ENCODE measurements around the gene CST3. TPM values are rescaled to one million over a fixed set of nuclear protein-coding genes. Genes with fewer than 3 reads are reported as not detected.
A peak's percentile ranks its signal among the peaks of the same experiment; 100 is the strongest.

CST3 gene
- total RNA-seq, 1 experiment from 2014 or later: 181 TPM

DNA sequence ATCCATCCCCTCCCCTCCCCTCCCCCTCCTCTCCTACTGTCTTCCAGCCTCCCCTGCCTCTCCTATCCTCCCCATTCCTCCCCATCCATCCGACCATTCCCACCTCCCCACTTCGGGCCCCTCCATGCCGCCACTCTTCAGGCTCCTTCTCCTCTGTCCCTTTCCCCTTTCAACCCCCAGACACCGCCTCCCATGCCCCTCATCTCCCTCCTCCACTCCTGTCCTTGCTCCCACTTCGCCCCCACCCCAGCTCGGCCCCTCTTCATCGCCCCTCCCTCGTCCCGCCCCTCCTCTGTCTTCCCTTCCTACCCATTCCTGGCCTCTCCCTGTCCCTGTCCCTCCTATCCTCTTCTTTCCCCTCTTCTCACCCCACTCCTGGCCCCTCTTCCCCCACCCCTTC, 554 bp upstream of the CST3 start:
- H3K27ac ChIP-seq (ENCODE audit: low read depth, low read length): no peak overlapping the region
- no peak for DNase-seq (ENCODE audit: low read depth, low spot score)
- H3K9me2 ChIP-seq (ENCODE audit: insufficient read depth): no peaks in the 10 kb centered on the region
- H2AFZ ChIP-seq (ENCODE audit: low read depth, low read length, poor library complexity, severe bottlenecking): no peak overlapping the region
- no peak for ATAC-seq
- ChIA-PET RAD21 (ENCODE audit: low non-redundant PET in 1 of 2, low total read pairs in 2 of 2, uncharacterized antibody in 2 of 2, unreplicated experiment in 2 of 2) (no interaction called here), POLR2A (interaction anchor here (1.4 kb wide), 1 partner anchor 9 kb away, joined by 5 read pairs; no protein-coding TSS in a partner anchor), CTCF (no interaction called here)
- intact Hi-C loops (cut with micrococcal nuclease): loop anchor here (10.0 kb wide), 1 partner anchor 1556 kb away; the partner anchor contains the start of gene ENTPD6
- peaks cover 29 to 41% of the 10 kb centered on the region in 2 experiments for H3K4me1 ChIP-seq (ENCODE audit: control insufficient read depth in 1 of 2, insufficient read depth in 2 of 2, low read length in 2 of 2)
- H3K36me3 ChIP-seq (ENCODE audit: control insufficient read depth in 1 of 2, insufficient read depth in 2 of 2, low read length in 2 of 2): peaks cover 5% of the 10 kb centered on the region in 2 experiments; a peak in 2 of 4 replicates
- no peaks in the 10 kb centered on the region for H3K9me3 ChIP-seq (ENCODE audit: control insufficient read depth in 1 of 2, insufficient read depth in 1 of 2, low read depth in 1 of 2, low read length in 2 of 2)
- no peaks in the 10 kb centered on the region for H3K27me3 ChIP-seq (ENCODE audit: insufficient read depth, low read length)
- no peak overlapping the region for H3K4me3 ChIP-seq (replicated peaks in 1 of 2; ENCODE audit: low read depth in 1 of 2, low read length in 2 of 2)
- peaks cover 21% of the 10 kb centered on the region for H3K79me2 ChIP-seq (ENCODE audit: insufficient read depth, low read length)
- H3K9ac ChIP-seq (ENCODE audit: low read length): no peak overlapping the region
- TF ChIP-seq RAD21 (IDR thresholded peaks at IDR 0.05; ENCODE audit: low read depth): no peak
- no peak for TF ChIP-seq EZH2 (IDR thresholded peaks at IDR 0.05)
- TF ChIP-seq TCF7L2 (IDR thresholded peaks at IDR 0.05; ENCODE audit: borderline replicate concordance, extremely low read depth, insufficient read depth, insufficient read length): no peak
- no peak for TF ChIP-seq YY1 (IDR thresholded peaks at IDR 0.05; ENCODE audit: extremely low read depth, insufficient replicate concordance, low read depth, low read length)
- no peak for TF ChIP-seq ZNF274 (IDR thresholded peaks at IDR 0.05; ENCODE audit: low read depth, low read length)
- TF ChIP-seq CBX3 (IDR thresholded peaks at IDR 0.05; ENCODE audit: low read depth): no peak
- TF ChIP-seq ELF1 (IDR thresholded peaks at IDR 0.05; ENCODE audit: borderline replicate concordance, low read depth): no peak
- peak overlapping the region; percentile 0; the same call in 1 of the 2 replicates for H3K4me2 ChIP-seq (ENCODE audit: low read length)
- H4K20me1 ChIP-seq (ENCODE audit: insufficient read depth): no peaks in the 10 kb centered on the region
- BruUV-seq (replicated peaks): no TSS peak

DNA sequence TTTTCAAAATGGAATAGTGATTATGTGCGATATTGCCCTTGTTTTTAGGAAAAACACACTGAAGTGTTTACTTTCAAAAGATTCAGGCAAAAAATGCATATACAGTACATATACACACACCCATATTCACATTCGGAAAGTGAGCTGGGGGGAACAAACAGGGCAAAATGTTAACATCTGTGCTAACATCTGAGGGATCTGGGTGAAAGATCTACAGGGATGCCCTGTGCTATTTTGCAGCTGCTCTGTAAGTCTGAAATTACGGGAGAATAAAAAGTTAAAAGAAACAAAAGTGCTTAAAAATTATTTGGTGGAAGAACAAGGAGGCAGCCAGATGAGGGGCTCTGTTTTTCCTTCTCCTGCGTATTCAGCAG, 860 bp downstream of the CST3 start:
- H3K9me3 ChIP-seq (ENCODE audit: control insufficient read depth in 1 of 2, insufficient read depth in 1 of 2, low read depth in 1 of 2, low read length in 2 of 2): no peaks in the 10 kb centered on the region
- TF ChIP-seq EGR1 (IDR thresholded peaks at IDR 0.05; ENCODE audit: low read depth) (no peak), TCF7L2 (IDR thresholded peaks at IDR 0.05; ENCODE audit: borderline replicate concordance, extremely low read depth, insufficient read depth, insufficient read length) (no peak), ELF1 (IDR thresholded peaks at IDR 0.05; ENCODE audit: borderline replicate concordance, low read depth) (no peak), JUND (IDR thresholded peaks at IDR 0.05) (no peak), RAD21 (IDR thresholded peaks at IDR 0.05; ENCODE audit: low read depth) (no peak), CBX3 (IDR thresholded peaks at IDR 0.05; ENCODE audit: low read depth) (no peak)
- TF ChIP-seq, protein P1, sequence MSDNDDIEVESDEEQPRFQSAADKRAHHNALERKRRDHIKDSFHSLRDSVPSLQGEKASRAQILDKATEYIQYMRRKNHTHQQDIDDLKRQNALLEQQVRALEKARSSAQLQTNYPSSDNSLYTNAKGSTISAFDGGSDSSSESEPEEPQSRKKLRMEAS (IDR thresholded peaks at IDR 0.05): no peak
- TF ChIP-seq, protein P2, sequence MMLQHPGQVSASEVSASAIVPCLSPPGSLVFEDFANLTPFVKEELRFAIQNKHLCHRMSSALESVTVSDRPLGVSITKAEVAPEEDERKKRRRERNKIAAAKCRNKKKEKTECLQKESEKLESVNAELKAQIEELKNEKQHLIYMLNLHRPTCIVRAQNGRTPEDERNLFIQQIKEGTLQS (IDR thresholded peaks at IDR 0.05): no peak
- TF ChIP-seq, protein P3, sequence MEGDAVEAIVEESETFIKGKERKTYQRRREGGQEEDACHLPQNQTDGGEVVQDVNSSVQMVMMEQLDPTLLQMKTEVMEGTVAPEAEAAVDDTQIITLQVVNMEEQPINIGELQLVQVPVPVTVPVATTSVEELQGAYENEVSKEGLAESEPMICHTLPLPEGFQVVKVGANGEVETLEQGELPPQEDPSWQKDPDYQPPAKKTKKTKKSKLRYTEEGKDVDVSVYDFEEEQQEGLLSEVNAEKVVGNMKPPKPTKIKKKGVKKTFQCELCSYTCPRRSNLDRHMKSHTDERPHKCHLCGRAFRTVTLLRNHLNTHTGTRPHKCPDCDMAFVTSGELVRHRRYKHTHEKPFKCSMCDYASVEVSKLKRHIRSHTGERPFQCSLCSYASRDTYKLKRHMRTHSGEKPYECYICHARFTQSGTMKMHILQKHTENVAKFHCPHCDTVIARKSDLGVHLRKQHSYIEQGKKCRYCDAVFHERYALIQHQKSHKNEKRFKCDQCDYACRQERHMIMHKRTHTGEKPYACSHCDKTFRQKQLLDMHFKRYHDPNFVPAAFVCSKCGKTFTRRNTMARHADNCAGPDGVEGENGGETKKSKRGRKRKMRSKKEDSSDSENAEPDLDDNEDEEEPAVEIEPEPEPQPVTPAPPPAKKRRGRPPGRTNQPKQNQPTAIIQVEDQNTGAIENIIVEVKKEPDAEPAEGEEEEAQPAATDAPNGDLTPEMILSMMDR (IDR thresholded peaks at IDR 0.05 in 2 of 3, conservative IDR thresholded peaks at IDR 0.05 in 1 of 3; ENCODE audit: borderline replicate concordance in 1 of 3, insufficient read depth in 1 of 3, low read depth in 2 of 3, low read length in 2 of 3): no peak
- peak overlapping the region; percentile 77 to 91 for H3K4me3 ChIP-seq (replicated peaks in 1 of 2; ENCODE audit: low read depth in 1 of 2, low read length in 2 of 2)
- H3K79me2 ChIP-seq (ENCODE audit: insufficient read depth, low read length): peaks cover 21% of the 10 kb centered on the region
- H3K27ac ChIP-seq (ENCODE audit: low read depth, low read length): peak overlapping the region; percentile 86
- no peaks in the 10 kb centered on the region for H3K27me3 ChIP-seq (ENCODE audit: insufficient read depth, low read length)
- H2AFZ ChIP-seq (ENCODE audit: low read depth, low read length, poor library complexity, severe bottlenecking): no peak overlapping the region
- POLR2A ChIA-PET: interaction anchor here (1.4 to 1.5 kb wide), 2 partner anchors 8 to 14 kb away, joined by 5 read pairs; no protein-coding TSS in a partner anchor
- DNase-seq (ENCODE audit: low read depth, low spot score) (no peak), ATAC-seq (no peak)
- RAD21 ChIA-PET (ENCODE audit: low non-redundant PET in 1 of 2, low total read pairs in 2 of 2, uncharacterized antibody in 2 of 2, unreplicated experiment in 2 of 2): no interaction called here
- TSS peak; percentile 66 for BruUV-seq (replicated peaks)
- H3K4me2 ChIP-seq (ENCODE audit: low read length): peak overlapping the region; percentile 97
- CTCF ChIA-PET: no interaction called here
- intact Hi-C loops (cut with micrococcal nuclease): loop anchor here (10.0 kb wide), 1 partner anchor 1558 kb away; the partner anchor contains the start of gene ENTPD6
- H3K4me1 ChIP-seq (ENCODE audit: control insufficient read depth in 1 of 2, insufficient read depth in 2 of 2, low read length in 2 of 2): peaks cover 27 to 41% of the 10 kb centered on the region in 2 experiments
- no peaks in the 10 kb centered on the region for H4K20me1 ChIP-seq (ENCODE audit: insufficient read depth)
- peaks cover 5% of the 10 kb centered on the region in 2 experiments; a peak in 2 of 4 replicates for H3K36me3 ChIP-seq (ENCODE audit: control insufficient read depth in 1 of 2, insufficient read depth in 2 of 2, low read length in 2 of 2)
- no peaks in the 10 kb centered on the region for H3K9me2 ChIP-seq (ENCODE audit: insufficient read depth)
- H3K9ac ChIP-seq (ENCODE audit: low read length): peak overlapping the region; percentile 88

Measured in HCT116 (cell line).